Stimulated activated CD8-positive, alpha-beta memory T cell treated with anti-CD3 and anti-CD28 coated beads, Interleukin-7, amount 100 ng/mL, for 48 hours (primary cell): ENCODE data around the gene C13orf42.
A peak's percentile ranks its signal among the peaks of the same experiment; 100 is the strongest.

ENCODE experiments used
- DNase-seq, 2 donors: peaks; one replicate each; pipeline ENCODE4 v3.0.0-alpha.2; 2020; ENCODE audit warnings: low read depth in 1 of 2; ENCODE audit errors: extremely low read depth in 1 of 2

Gene C13orf42

GRCh38 chr13:51111174-51111573 lies at the start of gene C13orf42:
Gene C13orf42, minus strand, starts transcription at chr13:51111274. Its CDS starts 65 bp downstream, at chr13:51111209.
- no peak for DNase-seq

GRCh38 chr13:51158880-51159518 lies 47.9 kb upstream of the C13orf42 start:
- DNase-seq, result no peak

GRCh38 chr13:51158365-51158764 lies 47.3 kb upstream of the C13orf42 start:
- DNase-seq, result no peak

- DNase-seq, result no peak
Observed at GRCh38 chr13:51156648-51157047, 45.6 kb upstream of the C13orf42 start.

- DNase-seq, result no peak
Observed at GRCh38 chr13:51155776-51156515, 44.9 kb upstream of the C13orf42 start.

- no peak for DNase-seq
Observed at GRCh38 chr13:51155161-51155560, 44.1 kb upstream of the C13orf42 start.

- DNase-seq, result peak in 1 of 2 donors; percentile 14
Observed at GRCh38 chr13:51154029-51154555, 43.0 kb upstream of the C13orf42 start.

- DNase-seq, result no peak
Observed at GRCh38 chr13:51153527-51153926, 42.5 kb upstream of the C13orf42 start.

- no peak for DNase-seq
Observed at GRCh38 chr13:51152701-51153100, 41.6 kb upstream of the C13orf42 start.

- DNase-seq, result no peak
Observed at GRCh38 chr13:51151463-51151862, 40.4 kb upstream of the C13orf42 start.

- DNase-seq, result no peak
Observed at GRCh38 chr13:51148952-51149573, 38.0 kb upstream of the C13orf42 start.

- no peak for DNase-seq
Observed at GRCh38 chr13:51148223-51148951, 37.3 kb upstream of the C13orf42 start.

GRCh38 chr13:51147732-51148131 lies 36.7 kb upstream of the C13orf42 start:
- DNase-seq, result no peak

- DNase-seq, result no peak
Observed at GRCh38 chr13:51146667-51147066, 35.6 kb upstream of the C13orf42 start.

GRCh38 chr13:51137250-51137649 lies 26.2 kb upstream of the C13orf42 start:
- DNase-seq, result no peak

- DNase-seq, result no peak
Observed at GRCh38 chr13:51136276-51136980, 25.4 kb upstream of the C13orf42 start.

- no peak for DNase-seq
Observed at GRCh38 chr13:51134763-51135365, 23.8 kb upstream of the C13orf42 start.

- no peak for DNase-seq
Observed at GRCh38 chr13:51130348-51130747, 19.3 kb upstream of the C13orf42 start.

- DNase-seq, result peak in 1 of 2 donors; percentile 29
Observed at GRCh38 chr13:51125495-51126226, 14.6 kb upstream of the C13orf42 start.
